Heart right ventricle (tissue), 16 donors: ENCODE measurements around the gene PRDX1. TPM values are rescaled to one million over a fixed set of nuclear protein-coding genes. Genes with fewer than 3 reads are reported as not detected.
"Not testable (repeated sequence)": the region's sequence is repeated elsewhere in the genome, so short reads cannot be mapped to it uniquely, and the experiment has no call there.

Source experiments
- ATAC-seq, 8 donors: fragments of 200-7000 bp; cut with Tn5 transposase; one replicate each; pipeline ENCODE4 v1.9.1; 2020; ENCODE audit warnings: mild to moderate bottlenecking in 8 of 8, moderate library complexity in 8 of 8, moderate number of reproducible peaks in 1 of 8
- DNase-seq, 2 donors: peaks; one replicate each; pipeline ENCODE4 v3.0.0-alpha.2; 2020
- H3K27ac ChIP-seq, 10 donors: fragments of 200-600 bp; sonication (generic) in 2 of 10; one replicate each; pipeline versions ENCODE4 v1.5.0 to v1.8.0; 2020 to 2022; ENCODE audit warnings: mild to moderate bottlenecking in 3 of 10
- H3K27me3 ChIP-seq, 7 donors: fragments of 200-600 bp; one replicate each; pipeline ENCODE4 v1.8.0; 2021 to 2022; ENCODE audit warnings: mild to moderate bottlenecking in 2 of 7
- H3K36me3 ChIP-seq, 9 donors: fragments of 200-600 bp; sonication (generic) in 1 of 9; one replicate each; pipeline versions ENCODE4 v1.5.0 to v1.8.0; 2020 to 2022; ENCODE audit warnings: mild to moderate bottlenecking in 2 of 9
- H3K4me1 ChIP-seq, 9 donors: fragments of 200-600 bp; sonication (generic) in 1 of 9; one replicate each; pipeline versions ENCODE4 v1.5.0 to v1.8.0; 2020 to 2022; ENCODE audit warnings: mild to moderate bottlenecking in 4 of 9
- H3K4me3 ChIP-seq, 10 donors: fragments of 200-600 bp; sonication (generic) in 2 of 10; one replicate each; pipeline versions ENCODE4 v1.5.0 to v1.8.0; 2020 to 2022; ENCODE audit warnings: mild to moderate bottlenecking in 7 of 10, moderate library complexity in 2 of 10
- H3K9me3 ChIP-seq, 11 donors: fragments of 200-600 bp in 10 of 11; sonication (generic) in 2 of 11; one replicate each; pipeline versions ENCODE4 v1.5.0 to v1.8.0; 2013 to 2022; ENCODE audit warnings: mild to moderate bottlenecking in 2 of 11, control low read depth in 1 of 11, moderate library complexity in 1 of 11
- CTCF ChIP-seq, 9 donors: fragments of 200-600 bp; sonication (generic) in 2 of 9; IDR thresholded peaks; one replicate each; pipeline versions ENCODE4 v1.5.0 to v1.8.0; 2021 to 2022; ENCODE audit warnings: antibody characterized with exemption in 9 of 9, mild to moderate bottlenecking in 5 of 9, moderate library complexity in 1 of 9
- WGBS, 2 donors: extraction: QIAGEN DNeasy Blood & Tissue Kit; methylation state at CpG; one replicate each; pipeline ENCODE4 v1.1.7; 2013; ENCODE audit warnings: inconsistent platforms in 1 of 2; 5-methylcytosine and 5-hydroxymethylcytosine counted together
- intact Hi-C, 10 donors: fragments of 100-400 bp; cut with DNase I; formaldehyde crosslinking; loops; one replicate each; pipeline versions ENCODE4 v1.11.1 to v1.14.2; 2022
- polyA plus RNA-seq, 2 donors: library from polyadenylated mRNA; stranded (reverse); fragments of 200-250 nt; gene quantifications; one replicate each; pipeline ENCODE4 v1.2.3, GENCODE V29; 2013
- total RNA-seq, 10 donors: library from RNA; stranded (reverse); fragmentation: NEBNext Ultra II Directional in 3 of 10; extraction: Animal tissue kit (Norgen Biotek cat#: 25700) in 3 of 10; gene quantifications; one replicate each; pipeline versions ENCODE4 v1.2.1 to v1.2.4, GENCODE V29; 2021 to 2023
- donor health status: Arrhythmogenic right ventricular cardiomyopathy.
- donor health status: ischemic (EF 13 %, LVEDD 7.1; RV severe dilation, severe dysfunction).
- donor health status: healthy with polysubstance abuse.
- donor health status: DM: no; HTN: yes; CAD: no.
- donor health status: DM: no; HTN: no; CAD: no.
- donor health status: ischemic (EF 25% LVEDD 6.9; RV normal size, moderate dysfunction).
- donor health status: ischemic (EF 25% LVEDD 5.7; RV mildly dilated, moderate dysfunction).
- donor health status: healthy.
- donor health status: DM: yes; HTN: yes; CAD: no.
- donor health status: Ischemic cardiomyopathy.
- donor health status: ischemic (EF 35%, LVEDD 5.7; RV mildly dilated, moderate dysfunction).
- donor health status: nonischemic (EF 11% LVEDD 7.7; RV severe dilation, severe dysfunction).
- donor health status: DM: yes; HTN: yes; CAD: no.
- donor health status: PGD.
- donor health status: ischemic (EF 29% LVEDD 5.4; RV normal size, mild dysfunction).
- donor health status: nonischemic (EF 23%, LVEDD 6.1; RV moderate dilation, normal function).

PRDX1 gene
- total and polyA plus RNA-seq, 12 donors, result 212 to 610 (median 321) TPM

- H3K4me1 ChIP-seq, result peaks cover 0 to 29% (median 10%) of the 10 kb centered on the region in 9 donors
- ATAC-seq, result peak; percentile 97 to 99 (median 98)
- WGBS, 2 donors, result 0 to 1% methylated on average over 56 to 64 of the region's 64 CpGs
- peak in 4 of 9 donors; percentile 8 to 29 (median 19) for TF ChIP-seq CTCF (IDR thresholded peaks at IDR 0.05)
- no peaks in the 10 kb centered on the region for H3K9me3 ChIP-seq
- intact Hi-C loops, result loop anchor here (1.0 to 10.0 kb wide), 7 partner anchors 9 to 479 kb away; partner anchors contain the start of genes HECTD3 (in 8 of the 10), UROD (in 8 of the 10), CCDC163 (in 1 of the 10) and MMACHC (in 1 of the 10)
- H3K4me3 ChIP-seq, result peak within 1 kb of the TSS; percentile 62 to 96 (median 86)
- H3K36me3 ChIP-seq, result peaks cover 0 to 17% (median 0%) of the 10 kb centered on the region in 9 donors
- peak within 1 kb of the TSS in 9 of 10 donors; percentile 35 to 83 (median 76) for H3K27ac ChIP-seq
- no peaks in the 10 kb centered on the region for H3K27me3 ChIP-seq
- peak; percentile 95 to 97 for DNase-seq
Observed at GRCh38 chr1:45490626-45491486, 30.8 kb downstream of the PRDX1 start, which contains the start of gene TESK2. Gene TESK2, minus strand, starts transcription at chr1:45491163. Its CDS starts 33,378 bp downstream, at chr1:45457785.

- DNase-seq (no peak), ATAC-seq (no peak)
- Histone ChIP-seq H3K27me3 (no peaks in the 10 kb centered on the region), H3K36me3 (peaks cover 0 to 15% (median 0%) of the 10 kb centered on the region in 9 donors), H3K9me3 (no peaks in the 10 kb centered on the region), H3K27ac (peak overlapping the region in 9 of 10 donors; percentile 35 to 83 (median 76)), H3K4me3 (peak overlapping the region; percentile 62 to 96 (median 86)), H3K4me1 (peaks cover 0 to 29% (median 10%) of the 10 kb centered on the region in 9 donors)
- no peak for TF ChIP-seq CTCF (IDR thresholded peaks at IDR 0.05)
- WGBS, 2 donors, result 3 to 4% methylated on average over 17 of the region's 17 CpGs
- intact Hi-C loops, result loop anchor here in 9 of 10 donors (2.0 to 10.0 kb wide), 6 partner anchors 128 to 478 kb away; partner anchors contain the start of genes HECTD3 (in 8 of the 9) and UROD (in 8 of the 9)
Observed at GRCh38 chr1:45490121-45490625, 31.5 kb downstream of the PRDX1 start.

GRCh38 chr1:45489379-45489778 is 32.3 kb downstream of the PRDX1 start:
- H3K9me3 ChIP-seq, H3K27ac ChIP-seq, H3K36me3 ChIP-seq, H3K27me3 ChIP-seq, ATAC-seq, DNase-seq, intact Hi-C loops: not testable (repeated sequence)
- 80 to 82% methylated on average over 14 of the region's 14 CpGs for WGBS, 2 donors
- peaks cover 0 to 29% (median 10%) of the 10 kb centered on the region in 9 donors for H3K4me1 ChIP-seq
- peak overlapping the region in 3 of 10 donors; percentile 85 to 95 (median 87) for H3K4me3 ChIP-seq

- no peak for ATAC-seq
- Histone ChIP-seq H3K27ac (no peak overlapping the region), H3K4me1 (peaks cover 0 to 29% (median 10%) of the 10 kb centered on the region in 9 donors), H3K36me3 (peaks cover 0 to 1% (median 0%) of the 10 kb centered on the region in 9 donors), H3K27me3 (no peaks in the 10 kb centered on the region), H3K9me3 (no peaks in the 10 kb centered on the region), H3K4me3 (no peak overlapping the region)
- DNase-seq, result no peak
- intact Hi-C loops, result no loop called here
- TF ChIP-seq CTCF (IDR thresholded peaks at IDR 0.05), result no peak
- WGBS, 2 donors, result 74 to 84% methylated on average over 10 of the region's 10 CpGs
Observed at GRCh38 chr1:45488666-45489377, 32.9 kb downstream of the PRDX1 start.
